NCI-H446 (cell line): Measurements from ENCODE around the gene LRP1B.
"Not testable (repeated sequence)": the region's sequence is repeated elsewhere in the genome, so short reads cannot be mapped to it uniquely, and the experiment has no call there.

Experiments
- DNase-seq, 2 experiments: peaks; one replicate each; lab custom pipeline; 2025; lab: John Stamatoyannopoulos, UW

LRP1B gene

DNA sequence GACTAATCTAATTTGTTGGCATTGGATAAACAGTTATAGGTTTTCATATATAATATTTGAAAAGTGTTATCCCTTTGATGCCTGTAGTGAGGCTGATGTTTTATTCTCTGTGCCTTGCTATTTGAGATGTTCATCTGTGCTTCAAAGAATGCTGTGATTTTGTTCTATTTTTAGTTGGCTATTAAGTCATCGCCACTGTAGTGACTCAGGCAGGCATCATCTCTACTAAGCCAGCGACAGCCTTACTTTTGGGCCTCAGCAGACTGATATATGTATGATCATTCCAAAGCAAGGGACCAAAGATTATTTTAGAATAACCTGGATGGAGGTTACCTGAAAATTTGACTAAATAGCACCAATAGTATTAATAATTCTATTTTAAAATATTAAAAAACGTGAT lies 1676.1 kb downstream of the LRP1B start:
- no peak for DNase-seq

DNA sequence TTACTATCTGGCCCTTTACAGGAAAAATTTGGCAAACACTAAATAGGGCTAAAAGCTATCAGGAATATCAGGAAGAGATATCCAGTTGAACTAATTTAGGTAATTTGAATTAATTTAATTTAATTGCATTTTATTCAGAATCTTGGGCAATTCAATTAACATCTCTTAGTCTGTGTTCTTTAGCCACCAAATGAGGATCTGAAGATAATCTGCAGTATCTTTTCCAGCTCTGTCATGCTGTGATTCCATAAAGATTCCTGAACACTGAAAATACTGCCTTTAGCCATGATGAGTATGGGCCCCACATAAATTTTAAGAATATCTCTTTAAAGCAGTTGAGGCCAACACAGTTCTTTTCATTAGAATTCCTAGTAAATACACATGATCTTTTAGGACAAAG lies 1679.5 kb downstream of the LRP1B start:
- no peak for DNase-seq

GRCh38 chr2:140442319-140442718 lies 1688.5 kb downstream of the LRP1B start:
- no peak for DNase-seq

GRCh38 chr2:140440815-140441214 lies 1690.0 kb downstream of the LRP1B start:
- no peak for DNase-seq

- DNase-seq, result no peak
Measured at GRCh38 chr2:140436936-140437335, 1693.9 kb downstream of the LRP1B start.

DNA sequence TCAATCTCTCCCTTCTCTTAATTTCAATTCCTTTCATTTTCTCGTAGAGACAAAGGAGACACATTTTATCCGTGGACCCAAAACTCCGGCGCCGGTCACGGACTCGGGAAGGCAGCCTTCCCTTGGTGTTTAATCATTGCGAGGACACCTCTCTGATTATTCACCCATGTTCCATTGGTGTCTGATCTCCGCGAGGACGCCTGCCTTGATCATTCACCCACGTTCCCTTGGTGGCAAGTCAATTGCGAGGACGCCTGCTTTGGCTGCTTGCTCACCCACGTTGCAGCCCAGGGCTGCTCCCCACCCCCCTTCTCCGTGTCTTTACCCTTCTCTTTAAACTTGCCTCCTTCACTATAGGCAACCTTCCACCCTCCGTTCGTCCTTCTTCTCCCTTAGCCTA lies 1703.8 kb downstream of the LRP1B start:
- DNase-seq, result not testable (repeated sequence)

- no peak for DNase-seq
Measured at GRCh38 chr2:140424471-140424870, 1706.3 kb downstream of the LRP1B start.

- DNase-seq, result no peak
Measured at GRCh38 chr2:140422759-140423158, 1708.1 kb downstream of the LRP1B start.

- no peak for DNase-seq
Measured at GRCh38 chr2:140417504-140417903, 1713.3 kb downstream of the LRP1B start.

DNA sequence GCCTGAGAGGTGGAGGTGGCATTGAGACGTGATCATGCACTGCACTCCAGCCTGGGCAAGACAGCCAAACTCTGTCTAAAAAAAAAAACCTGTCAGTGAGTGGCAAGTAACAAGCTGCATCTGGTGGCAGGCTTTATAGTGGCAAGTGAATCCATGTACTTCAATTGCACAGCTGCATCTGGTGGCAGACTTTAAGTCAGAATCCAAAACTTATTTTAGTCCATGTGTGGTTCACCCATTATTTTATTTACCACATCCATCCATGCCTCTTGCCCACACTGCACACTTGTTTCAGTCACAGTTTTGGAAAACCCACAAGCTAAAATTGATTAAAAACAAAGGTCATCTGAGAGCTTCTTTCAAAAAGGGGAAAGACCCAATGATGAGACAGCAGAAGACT lies 1714.2 kb downstream of the LRP1B start:
- DNase-seq, result no peak

DNA sequence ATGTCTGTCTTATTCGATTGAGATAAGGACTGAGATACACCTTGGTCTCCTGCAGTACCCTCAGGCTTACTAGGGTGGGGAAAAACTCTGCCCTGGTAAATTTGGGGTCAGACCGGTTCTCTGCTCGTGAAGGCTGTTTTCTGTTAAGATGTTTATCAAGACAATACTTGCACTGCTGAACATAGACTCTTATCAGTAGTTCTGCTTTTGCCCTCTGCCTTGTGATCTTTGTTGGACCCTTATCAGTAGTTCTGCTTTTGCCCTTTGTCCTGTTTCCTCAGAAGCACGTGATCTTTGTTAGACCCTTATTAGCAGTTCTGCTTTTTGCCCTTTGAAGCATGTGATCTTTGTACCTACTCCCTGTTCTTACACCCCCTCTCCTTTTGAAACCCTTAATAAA lies 1715.8 kb downstream of the LRP1B start:
- DNase-seq, result not testable (repeated sequence)

DNA sequence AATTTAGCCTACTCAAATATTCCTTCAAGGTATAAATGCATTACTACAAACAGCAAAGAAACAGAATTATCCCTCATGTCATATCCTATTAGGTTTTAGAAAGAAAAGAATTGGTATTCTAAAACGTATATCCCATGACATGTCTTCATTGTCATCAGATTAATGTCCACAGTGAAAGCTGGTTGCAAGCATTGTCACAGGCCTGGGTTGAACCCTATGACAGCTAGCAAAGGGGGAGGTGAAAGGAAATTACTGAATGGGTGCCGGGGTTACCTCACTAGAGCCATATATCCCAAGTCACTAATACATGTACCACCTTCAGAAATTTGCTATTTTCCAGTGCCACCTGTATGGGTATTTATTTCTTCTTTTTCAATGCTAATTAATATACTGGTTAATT lies 1720.1 kb downstream of the LRP1B start:
- no peak for DNase-seq

DNA sequence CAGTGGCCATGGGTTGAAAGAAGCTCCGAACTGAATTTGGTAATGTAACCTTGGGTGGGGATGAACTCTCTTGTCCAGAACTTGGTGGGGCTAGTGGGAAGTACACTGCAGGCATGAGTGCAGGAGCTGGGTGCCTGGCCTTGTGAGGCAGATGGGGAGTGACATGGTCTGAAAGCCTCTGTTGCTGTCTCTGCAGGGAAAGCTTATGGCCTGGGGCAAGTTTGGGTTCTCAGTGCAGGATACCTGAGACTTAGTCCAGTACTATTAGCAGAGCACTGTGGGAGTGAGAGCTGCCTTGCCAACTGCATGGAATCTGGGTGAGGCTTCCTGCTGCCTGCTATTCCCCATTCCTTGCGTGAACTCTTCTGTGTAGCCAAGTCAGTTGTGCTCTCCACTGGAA lies 1729.8 kb downstream of the LRP1B start:
- DNase-seq, result no peak

GRCh38 chr2:140392824-140393223 lies 1738.0 kb downstream of the LRP1B start:
- no peak for DNase-seq

GRCh38 chr2:140384946-140385345 lies 1745.9 kb downstream of the LRP1B start:
- no peak for DNase-seq

DNA sequence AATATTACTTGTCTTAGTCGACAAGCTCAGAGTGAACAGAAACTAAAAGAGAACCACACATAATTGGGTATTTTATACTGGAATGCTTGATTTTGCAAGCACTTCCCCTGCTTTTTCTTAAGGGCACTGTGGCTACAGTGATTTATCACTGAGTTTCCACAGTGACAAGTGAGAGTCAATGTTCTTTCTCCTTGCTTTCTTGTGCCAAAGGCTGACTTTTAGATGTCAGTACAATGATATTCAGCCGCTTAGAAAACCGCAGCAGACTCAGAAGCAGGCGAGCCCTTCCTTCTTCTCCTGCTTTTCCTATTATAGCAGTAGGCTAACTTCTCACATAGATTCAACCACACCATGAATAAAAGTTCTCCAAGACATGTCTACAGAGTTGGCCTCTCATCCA lies 1747.0 kb downstream of the LRP1B start:
- DNase-seq, result no peak

- DNase-seq, result no peak
Measured at GRCh38 chr2:140376686-140377085, 1754.1 kb downstream of the LRP1B start.

- peak in 1 of 2 experiments; percentile 11 for DNase-seq
Measured at GRCh38 chr2:140363131-140363530, 1767.7 kb downstream of the LRP1B start.

GRCh38 chr2:140362361-140362760 lies 1768.5 kb downstream of the LRP1B start:
- DNase-seq, result no peak

DNA sequence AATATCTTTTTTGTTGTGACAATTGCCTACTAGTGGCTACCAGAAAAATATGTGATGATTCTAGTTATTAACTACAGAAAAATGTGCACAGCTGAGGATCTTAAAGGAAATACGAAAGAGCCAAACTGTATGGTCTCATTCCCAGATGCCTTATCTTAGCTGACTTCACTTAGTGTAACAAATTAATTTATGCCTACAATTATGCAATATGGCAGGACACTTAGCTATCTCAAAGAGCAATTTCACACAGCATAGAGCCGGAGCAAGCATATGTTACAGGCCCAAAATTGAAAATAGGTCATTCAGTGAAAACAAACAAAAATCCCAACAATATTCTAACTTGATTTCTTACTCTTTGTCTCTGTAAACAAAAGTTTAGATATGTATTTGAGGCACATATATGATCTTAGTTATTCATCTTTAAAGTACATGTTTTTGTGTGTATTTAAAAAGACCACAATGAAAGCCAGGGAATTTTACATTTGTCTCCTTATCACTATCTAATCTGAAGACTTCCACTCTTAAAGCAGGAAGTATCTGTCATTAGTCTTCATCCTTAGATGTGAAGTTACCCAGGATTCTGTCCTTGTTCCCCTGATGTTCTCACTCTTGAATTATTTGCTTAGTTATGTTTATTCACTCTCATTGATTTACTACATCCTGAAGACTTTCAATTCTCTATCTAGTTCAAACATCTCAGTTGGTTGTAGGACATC lies 1771.6 kb downstream of the LRP1B start:
- DNase-seq, result no peak

GRCh38 chr2:140356697-140357096 lies 1774.1 kb downstream of the LRP1B start:
- no peak for DNase-seq

DNA sequence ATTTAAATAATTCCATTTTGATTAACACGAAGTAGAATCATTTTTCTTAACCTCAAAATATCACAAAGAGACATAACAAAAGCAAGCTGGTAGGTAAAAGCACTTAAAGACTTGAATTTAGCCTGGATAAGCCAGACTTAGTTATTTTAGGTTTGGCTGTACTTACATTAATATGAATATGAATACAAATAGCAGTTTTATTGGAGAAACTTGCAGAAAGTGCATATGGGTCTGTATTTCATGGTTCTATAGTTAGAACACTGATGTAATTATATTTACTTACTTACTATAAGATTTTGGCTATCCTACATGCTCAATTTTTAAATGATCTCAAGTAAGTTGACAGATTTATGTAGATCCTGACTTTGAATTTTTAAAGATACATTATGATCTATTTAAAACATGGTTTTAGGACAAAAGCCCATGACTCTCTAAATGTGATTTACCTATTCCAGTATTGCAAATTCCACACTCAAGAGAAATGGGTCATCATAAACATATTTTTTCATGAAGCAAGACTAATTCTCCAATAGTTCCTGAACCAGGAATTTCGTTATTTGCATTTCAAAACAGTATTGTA lies 1775.2 kb downstream of the LRP1B start:
- DNase-seq, result no peak

DNA sequence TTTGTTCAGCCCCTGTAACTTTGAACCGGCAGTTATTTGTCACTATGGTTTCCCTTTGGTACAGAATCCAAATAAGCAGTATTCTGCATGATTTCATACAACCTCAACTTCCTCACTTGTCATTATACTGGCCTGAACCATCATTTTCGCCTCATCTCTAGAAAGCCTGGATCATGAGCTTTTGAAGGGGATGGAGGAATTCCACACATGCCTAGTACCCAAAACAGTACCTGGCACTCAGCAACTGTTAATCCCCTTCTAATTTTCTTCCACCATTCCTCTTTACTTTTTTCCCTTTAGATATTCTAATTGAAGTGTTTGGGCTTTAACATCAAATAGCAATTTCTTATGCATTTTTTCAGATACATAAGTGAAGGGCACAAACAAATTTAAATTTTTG lies 1776.3 kb downstream of the LRP1B start:
- DNase-seq, result no peak

- peak in 1 of 2 experiments; percentile 11 for DNase-seq
Measured at GRCh38 chr2:140353541-140353940, 1777.3 kb downstream of the LRP1B start.
